Inferior parietal cortex (tissue), 1 donor: Measurements from ENCODE around the gene HOXA13.

Experiments
- DNase-seq: peaks from one replicate; pipeline ENCODE4 v3.0.0-alpha.2; 2016; ENCODE audit errors: extremely low spot score

Gene HOXA13

GRCh38 chr7:27181795-27182275 is 18.1 kb downstream of the HOXA13 start:
- DNase-seq: no peak

DNA sequence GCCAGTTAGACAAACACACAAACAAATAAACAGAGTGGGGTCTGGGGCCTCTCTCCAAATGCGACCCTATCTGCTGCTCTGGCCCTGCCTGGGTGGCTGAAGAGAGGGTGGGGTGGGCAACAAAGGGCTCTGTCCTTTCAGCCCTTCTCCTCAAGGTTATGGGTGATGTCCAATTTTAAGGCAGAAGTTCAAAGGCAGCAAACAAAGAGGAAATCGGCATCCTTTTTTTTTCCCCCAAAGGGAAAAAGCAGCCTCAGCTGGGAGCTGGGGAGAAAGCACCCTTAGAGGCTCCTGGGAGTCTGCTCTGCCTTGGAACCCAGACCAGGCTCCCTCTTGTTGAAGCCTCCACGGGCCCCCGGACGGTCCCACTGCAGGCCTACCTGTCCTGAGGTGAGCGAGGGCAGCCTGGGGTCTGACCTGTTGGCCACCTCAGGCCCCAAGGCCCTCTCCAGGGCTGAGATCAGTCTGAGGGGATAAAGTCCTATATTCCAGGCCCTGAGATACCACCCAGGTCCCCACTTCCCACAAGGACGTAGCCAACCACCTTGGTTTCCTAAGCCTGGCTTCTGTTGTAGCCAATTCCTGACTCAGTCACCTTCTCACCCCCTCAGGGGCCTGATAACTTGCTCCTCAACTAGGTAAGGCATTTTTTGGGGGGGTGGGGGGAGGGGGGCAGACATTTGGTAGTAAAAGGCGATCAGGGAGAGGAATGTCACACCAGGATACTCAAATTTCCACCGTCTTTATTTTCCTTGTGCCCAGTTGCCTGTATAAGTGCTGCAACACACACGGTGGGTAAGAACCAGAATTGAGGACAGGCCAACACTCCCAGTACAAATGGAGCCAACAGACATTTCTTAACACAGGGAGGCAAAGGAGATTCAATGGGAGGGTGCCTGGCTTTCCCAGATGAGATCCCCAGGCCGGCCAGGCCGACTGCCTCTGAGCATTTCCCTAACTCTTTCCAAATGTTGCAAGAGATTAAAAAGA is 19.2 kb downstream of the HOXA13 start:
- DNase-seq: no peak

DNA sequence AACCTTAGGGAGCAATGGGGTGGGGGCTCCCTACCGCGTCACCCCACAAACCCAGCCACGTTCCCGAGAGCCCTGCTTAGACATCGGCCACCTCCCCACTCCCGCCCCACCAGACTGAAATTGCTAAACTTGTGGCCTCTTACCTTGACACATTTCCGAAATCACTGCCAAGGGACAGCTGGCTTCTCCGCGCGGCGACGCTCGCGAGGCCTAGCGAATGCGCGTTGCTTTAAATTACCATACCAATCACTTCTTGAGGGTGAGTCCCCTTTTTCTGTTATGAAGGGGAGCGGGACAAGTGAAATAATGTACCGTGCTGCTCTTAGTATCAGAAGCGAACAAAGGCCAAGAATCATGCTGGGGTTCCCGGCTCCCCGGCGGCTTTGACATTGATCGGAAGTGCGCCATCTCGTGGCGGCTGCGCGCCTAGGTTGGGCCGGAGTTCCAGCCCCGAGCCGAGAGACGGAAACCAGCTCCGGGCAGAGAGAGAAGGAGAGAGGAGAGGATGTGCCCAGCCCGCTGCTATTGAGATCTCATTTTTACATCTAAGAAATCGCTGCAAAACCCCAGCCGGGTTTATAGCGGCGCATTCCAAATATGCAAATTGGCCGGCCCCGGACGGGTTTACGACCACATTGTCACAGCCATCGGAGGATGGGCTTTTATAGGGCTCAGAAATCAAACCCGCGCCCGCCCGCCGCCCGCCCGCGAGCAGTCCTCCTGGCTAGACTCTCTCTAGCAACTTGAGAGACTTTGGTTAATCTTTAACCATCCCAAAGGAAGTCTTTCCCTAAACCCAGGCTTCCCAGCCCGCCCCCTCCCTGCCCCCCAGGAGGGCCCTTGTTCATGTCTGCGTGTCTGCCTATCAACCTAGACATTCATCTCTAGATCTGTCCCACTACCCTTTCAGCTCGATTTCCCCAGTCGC is 20.1 kb downstream of the HOXA13 start:
- DNase-seq: peak; percentile 19

DNA sequence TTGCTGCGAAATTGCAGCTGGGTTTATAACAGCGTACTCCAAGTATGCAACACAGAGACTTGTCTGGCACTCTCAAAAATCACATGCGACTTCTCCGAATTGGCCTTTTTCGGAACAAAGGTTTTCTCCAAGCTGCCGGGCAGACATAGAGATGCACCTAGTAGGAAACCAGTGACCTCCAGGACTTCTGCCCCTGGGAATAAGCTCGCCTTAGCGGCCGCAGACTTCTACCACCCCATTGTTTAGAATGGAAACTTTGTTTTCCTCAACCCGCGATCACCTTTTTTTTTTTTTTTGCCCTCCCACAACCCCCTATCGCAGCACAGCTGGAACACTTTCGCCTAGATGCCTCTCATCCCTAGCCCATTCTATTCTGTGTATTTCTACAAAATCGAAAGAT is 20.9 kb downstream of the HOXA13 start:
- DNase-seq: no peak

DNA sequence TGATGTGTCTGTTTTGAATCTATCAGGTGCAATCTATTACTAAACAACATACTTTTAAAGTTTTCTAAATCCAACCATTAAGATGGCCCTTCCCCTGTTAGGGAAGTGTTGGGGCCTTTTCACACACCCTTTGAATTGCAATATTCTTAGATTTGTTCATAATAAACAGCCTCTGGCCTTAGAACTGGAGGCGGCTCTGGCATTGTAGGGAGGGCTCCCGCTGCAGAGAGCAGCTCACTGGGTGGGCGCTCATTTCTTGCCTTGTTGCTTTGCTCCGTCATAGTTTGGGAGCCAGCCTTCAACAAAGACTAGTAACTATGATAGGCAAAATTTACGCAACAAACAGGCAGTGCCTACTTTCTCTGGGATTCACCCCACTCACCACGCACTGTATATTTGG is 21.5 kb downstream of the HOXA13 start:
- no peak for DNase-seq

DNA sequence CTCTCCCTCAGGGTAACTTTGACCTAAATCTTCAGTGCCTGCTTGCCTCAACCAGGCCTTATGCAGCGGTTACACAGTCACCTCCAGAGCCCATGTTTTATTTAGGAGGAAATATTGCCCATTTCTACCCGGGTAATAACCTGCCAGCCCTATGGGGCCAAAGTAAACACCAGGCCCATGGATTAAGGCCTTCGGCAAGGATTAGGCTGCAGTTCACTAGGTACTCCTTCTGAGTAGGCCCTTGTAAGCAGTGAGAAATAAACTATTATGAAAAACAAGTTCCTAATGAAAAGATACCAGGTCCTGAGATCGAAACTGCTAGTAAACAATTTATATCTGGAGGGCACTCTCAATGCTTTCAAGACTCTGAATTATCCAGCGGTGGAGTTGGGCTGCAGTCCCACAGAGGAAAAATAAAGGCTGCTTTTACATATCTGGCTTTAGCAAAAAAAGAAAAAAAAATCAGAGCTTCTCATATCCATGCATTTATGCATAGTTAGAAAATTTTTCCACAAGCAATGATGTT is 22.0 kb downstream of the HOXA13 start:
- DNase-seq: no peak

DNA sequence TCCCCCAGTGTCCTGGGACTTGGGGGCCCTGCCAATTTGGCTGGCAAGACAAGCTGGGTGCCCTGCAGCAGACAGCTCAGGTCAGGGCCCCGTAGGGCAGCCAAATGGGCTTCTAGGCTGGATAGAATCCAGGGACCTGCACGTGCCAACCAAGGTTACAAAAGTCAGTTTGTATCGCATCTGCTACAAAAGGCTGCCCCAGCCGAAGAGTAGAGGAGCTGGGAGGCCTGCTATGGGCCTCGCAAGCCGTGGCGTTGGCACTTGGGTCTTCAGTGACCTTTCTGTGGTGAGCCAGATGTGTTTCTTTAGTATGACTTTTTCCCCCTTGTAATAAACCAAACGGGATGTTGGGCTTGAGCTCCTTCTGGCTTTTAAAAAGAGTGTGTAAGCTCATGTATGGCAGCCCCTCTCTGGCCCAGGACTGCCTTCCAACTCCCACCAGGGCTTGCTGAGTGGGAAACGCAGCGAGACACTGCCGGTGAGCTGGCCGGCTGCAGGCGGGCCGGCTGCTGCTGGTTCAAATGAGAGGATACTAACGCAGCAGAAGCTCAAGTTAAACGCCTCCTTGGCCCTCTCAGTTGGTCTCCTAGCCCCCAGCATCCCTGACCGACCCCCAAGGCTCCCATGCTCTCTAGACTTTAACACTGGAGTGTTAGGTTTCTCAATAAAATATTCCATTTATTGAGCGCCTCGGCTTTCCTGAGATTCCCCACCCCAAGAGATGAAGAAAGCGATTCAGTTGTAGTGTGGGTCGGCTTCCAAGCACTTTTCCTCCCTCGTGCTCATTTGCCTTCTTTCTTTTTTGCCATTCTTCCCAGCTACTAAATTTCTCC is 22.7 kb downstream of the HOXA13 start:
- no peak for DNase-seq

GRCh38 chr7:27176524-27176845 is 23.4 kb downstream of the HOXA13 start:
- DNase-seq: no peak

DNA sequence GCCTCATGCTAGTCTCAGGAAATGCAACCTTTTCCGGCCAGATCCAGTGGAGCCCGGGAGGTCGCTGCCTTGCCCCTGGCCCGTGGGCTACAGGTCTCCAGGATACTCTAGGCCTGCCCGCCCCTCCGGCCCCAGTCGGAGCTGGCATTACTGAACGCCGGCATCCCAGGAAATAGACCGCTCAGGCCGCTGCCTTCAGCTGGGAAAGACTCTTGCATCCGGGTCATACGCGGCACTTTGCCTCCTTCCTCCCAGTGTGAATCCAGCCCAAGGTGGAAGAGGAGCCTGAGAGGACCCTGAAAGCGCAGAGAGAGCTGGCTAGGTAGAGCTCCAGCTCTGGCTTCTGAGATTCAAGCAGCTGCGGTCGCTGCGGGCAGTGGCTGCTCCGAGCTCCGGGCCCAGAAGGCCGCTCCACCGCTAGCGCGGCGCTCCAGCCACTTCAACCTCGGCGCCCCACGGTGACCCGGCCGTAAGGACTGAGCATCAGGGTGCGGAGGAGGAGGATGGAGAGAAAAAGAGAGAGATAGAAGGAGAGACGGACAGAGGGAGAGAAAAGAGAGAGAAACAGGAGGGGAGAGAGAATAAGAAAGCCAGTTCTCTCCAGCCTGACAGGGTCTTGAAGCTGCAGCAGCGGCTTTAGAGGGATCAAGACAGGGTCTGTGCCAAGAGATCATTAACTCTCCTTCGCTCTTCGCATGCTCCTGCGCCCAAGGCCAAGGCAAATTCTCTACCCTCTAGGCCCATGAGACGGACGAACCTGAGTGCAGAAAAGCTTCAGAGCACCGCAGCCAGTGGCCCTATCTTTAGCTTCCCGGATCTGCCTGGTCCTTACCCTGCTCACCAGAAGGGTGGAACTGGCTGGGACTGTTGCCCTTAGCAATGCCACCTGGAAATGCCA is 24.0 kb downstream of the HOXA13 start:
- no peak for DNase-seq

- no peak for DNase-seq
Observed at GRCh38 chr7:27174874-27175625, 24.8 kb downstream of the HOXA13 start.

- no peak for DNase-seq
Observed at GRCh38 chr7:27173956-27174873, 25.7 kb downstream of the HOXA13 start, which contains the start of gene HOXA10. Gene HOXA10, minus strand, starts transcription at chr7:27174320. Its CDS starts 14 bp downstream, at chr7:27174306.

GRCh38 chr7:27173511-27173955 is 26.4 kb downstream of the HOXA13 start:
- DNase-seq: no peak

GRCh38 chr7:27172823-27173510 is 26.9 kb downstream of the HOXA13 start:
- DNase-seq: no peak

GRCh38 chr7:27172315-27172774 is 27.5 kb downstream of the HOXA13 start:
- no peak for DNase-seq

DNA sequence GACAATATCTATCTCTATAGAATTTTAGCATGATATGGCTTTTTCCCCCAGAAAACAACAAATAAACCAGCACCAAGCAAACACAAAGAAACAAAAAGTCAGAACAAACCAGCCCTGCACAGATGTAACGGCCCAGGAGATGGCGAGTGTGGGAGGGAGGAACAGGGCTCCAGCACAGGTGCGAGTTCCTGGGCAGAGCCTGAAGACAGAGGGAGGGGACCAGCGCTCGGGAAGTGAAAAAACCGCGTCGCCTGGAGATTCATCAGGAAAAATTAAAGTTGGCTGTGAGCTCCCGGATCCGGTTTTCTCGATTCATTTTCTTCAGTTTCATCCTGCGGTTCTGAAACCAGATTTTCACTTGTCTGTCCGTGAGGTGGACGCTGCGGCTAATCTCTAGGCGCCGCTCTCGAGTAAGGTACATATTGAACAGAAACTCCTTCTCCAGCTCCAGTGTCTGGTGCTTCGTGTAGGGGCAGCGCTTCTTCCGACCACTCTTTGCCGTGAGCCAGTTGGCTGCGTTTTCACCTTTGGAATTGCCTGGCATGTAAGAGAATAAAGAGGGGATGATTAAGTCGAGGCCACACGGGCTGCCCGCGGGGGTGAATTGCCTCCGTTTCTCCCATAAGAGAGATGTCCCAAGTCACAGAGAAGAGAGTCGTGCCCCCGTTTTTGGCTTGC is 28.1 kb downstream of the HOXA13 start:
- DNase-seq: no peak

GRCh38 chr7:27171325-27171636 is 28.6 kb downstream of the HOXA13 start:
- DNase-seq: no peak
